Upper lobe of left lung (tissue), 6 donors: ENCODE results near the gene XRCC1. TPM values are rescaled to one million over a fixed set of nuclear protein-coding genes. Genes with fewer than 3 reads are reported as not detected.
"Not testable (repeated sequence)": the region's sequence is repeated elsewhere in the genome, so short reads cannot be mapped to it uniquely, and the experiment has no call there.

Source experiments
- ATAC-seq, 2 donors: fragments of 200-7000 bp; cut with Tn5 transposase; one replicate each; pipeline ENCODE4 v1.9.1; 2022; ENCODE audit warnings: mild to moderate bottlenecking in 2 of 2, moderate library complexity in 2 of 2; ENCODE audit not compliant: low FRiP score in 2 of 2
- DNase-seq, 2 donors: peaks; one replicate each; pipeline ENCODE4 v3.0.0-alpha.2; 2019 to 2020
- H3K27ac ChIP-seq, 4 donors: fragments of 200-600 bp; sonication (generic); one replicate each; pipeline ENCODE4 v1.5.1; 2016 to 2019
- H3K27me3 ChIP-seq, 4 donors: fragments of 200-600 bp; sonication (generic); one replicate each; pipeline ENCODE4 v1.5.1; 2017 to 2019
- H3K36me3 ChIP-seq, 4 donors: fragments of 200-600 bp; sonication (generic); one replicate each; pipeline ENCODE4 v1.5.1; 2016 to 2019
- H3K4me1 ChIP-seq, 4 donors: fragments of 200-600 bp; sonication (generic); one replicate each; pipeline ENCODE4 v1.5.1; 2018 to 2019
- H3K4me3 ChIP-seq, 4 donors: fragments of 200-600 bp; sonication (generic); one replicate each; pipeline ENCODE4 v1.5.1; 2017 to 2019; ENCODE audit warnings: mild to moderate bottlenecking in 2 of 4, moderate library complexity in 1 of 4
- H3K9me3 ChIP-seq, 4 donors: fragments of 200-600 bp; sonication (generic); one replicate each; pipeline ENCODE4 v1.5.1; 2018 to 2019
- CTCF ChIP-seq, 6 experiments: fragments of 450-650 bp in 4 of 6; fragments of 200-600 bp in 2 of 6; sonication (generic) in 2 of 6; IDR thresholded peaks; one replicate each; pipeline ENCODE4 v1.5.1; 2016 to 2019; ENCODE audit warnings: antibody characterized with exemption in 6 of 6
- EP300 ChIP-seq, 4 donors: sonication (generic); formaldehyde crosslinking; IDR thresholded peaks; one replicate each; pipeline ENCODE4 v1.5.1; 2017; ENCODE audit warnings: antibody characterized with exemption in 4 of 4, control low read depth in 2 of 4
- POLR2A ChIP-seq, 4 donors: fragments of 450-650 bp; IDR thresholded peaks; one replicate each; pipeline ENCODE4 v1.5.1; 2016 to 2017; ENCODE audit warnings: antibody characterized with exemption in 4 of 4, mild to moderate bottlenecking in 2 of 4
- POLR2AphosphoS5 ChIP-seq, 2 donors: sonication (generic); formaldehyde crosslinking; IDR thresholded peaks; one replicate each; pipeline ENCODE4 v1.5.1; 2017; ENCODE audit warnings: antibody characterized with exemption in 2 of 2
- WGBS, 2 donors: methylation state at CpG; one replicate each; pipeline ENCODE4 v1.1.5; 2017 to 2018; 5-methylcytosine and 5-hydroxymethylcytosine counted together
- total RNA-seq, 6 donors: library from RNA; depleted of rRNA in 4 of 6; stranded (reverse); fragments of >200 nt in 4 of 6; gene quantifications; one replicate each; pipeline versions ENCODE4 v1.1.0 to v1.2.1, GENCODE V29; 2016 to 2021
- donor health status: DM: no; HTN: no; CAD: no; lungs with moderate emphysema.
- donor health status: DM: no; HTN: yes; CAD: no; lungs with severe emphysema.

Gene XRCC1
- total RNA-seq, 6 donors from 2014 or later: 24.2 to 30.1 (median 26.4) TPM

GRCh38 chr19:43609872-43610271 lies 34.5 kb upstream of the XRCC1 start:
- Histone ChIP-seq H3K27me3 (no peaks in the 10 kb centered on the region), H3K36me3 (peaks cover 6 to 44% (median 25%) of the 10 kb centered on the region in 4 donors), H3K27ac (no peak overlapping the region), H3K4me3 (no peak overlapping the region), H3K9me3 (no peaks in the 10 kb centered on the region), H3K4me1 (no peaks in the 10 kb centered on the region)
- ATAC-seq (no peak), DNase-seq (no peak)
- WGBS, 2 donors: 79 to 86% methylated on average over 7 of the region's 7 CpGs
- TF ChIP-seq CTCF (IDR thresholded peaks at IDR 0.05) (no peak), POLR2AphosphoS5 (IDR thresholded peaks at IDR 0.05) (no peak), POLR2A (IDR thresholded peaks at IDR 0.05) (no peak)

- no peak overlapping the region for H3K27ac ChIP-seq
- no peak for TF ChIP-seq CTCF (IDR thresholded peaks at IDR 0.05)
- TF ChIP-seq POLR2AphosphoS5 (IDR thresholded peaks at IDR 0.05): no peak
- no peak for TF ChIP-seq POLR2A (IDR thresholded peaks at IDR 0.05)
- TF ChIP-seq EP300 (IDR thresholded peaks at IDR 0.05): no peak
- ATAC-seq: no peak
- no peaks in the 10 kb centered on the region for H3K9me3 ChIP-seq
- H3K27me3 ChIP-seq: no peaks in the 10 kb centered on the region
- 67 to 69% methylated on average over 24 to 26 of the region's 28 CpGs for WGBS, 2 donors
- no peak for DNase-seq
- no peaks in the 10 kb centered on the region for H3K4me1 ChIP-seq
- peaks cover 2 to 29% (median 18%) of the 10 kb centered on the region in 4 donors for H3K36me3 ChIP-seq
- H3K4me3 ChIP-seq: no peak overlapping the region
Measured at GRCh38 chr19:43607238-43608205, 32.2 kb upstream of the XRCC1 start.

GRCh38 chr19:43606569-43607229 lies 31.4 kb upstream of the XRCC1 start:
- Histone ChIP-seq H3K27ac (no peak overlapping the region), H3K27me3 (no peaks in the 10 kb centered on the region), H3K36me3 (peaks cover 2 to 26% (median 13%) of the 10 kb centered on the region in 4 donors), H3K4me1 (no peaks in the 10 kb centered on the region), H3K9me3 (no peaks in the 10 kb centered on the region), H3K4me3 (no peak overlapping the region)
- TF ChIP-seq EP300 (IDR thresholded peaks at IDR 0.05): no peak
- 87 to 93% methylated on average over 7 of the region's 7 CpGs for WGBS, 2 donors
- DNase-seq (no peak), ATAC-seq (no peak)

GRCh38 chr19:43605875-43606568 lies 30.7 kb upstream of the XRCC1 start:
- no peak for TF ChIP-seq POLR2A (IDR thresholded peaks at IDR 0.05)
- no peak for TF ChIP-seq POLR2AphosphoS5 (IDR thresholded peaks at IDR 0.05)
- TF ChIP-seq CTCF (IDR thresholded peaks at IDR 0.05): no peak
- no peak for TF ChIP-seq EP300 (IDR thresholded peaks at IDR 0.05)
- ATAC-seq: no peak
- no peak overlapping the region for H3K4me3 ChIP-seq
- no peaks in the 10 kb centered on the region for H3K27me3 ChIP-seq
- H3K36me3 ChIP-seq: peaks cover 0 to 26% (median 14%) of the 10 kb centered on the region in 4 donors
- 77 to 88% methylated on average over 7 of the region's 7 CpGs for WGBS, 2 donors
- H3K4me1 ChIP-seq: no peaks in the 10 kb centered on the region
- no peak overlapping the region for H3K27ac ChIP-seq
- H3K9me3 ChIP-seq: no peaks in the 10 kb centered on the region
- no peak for DNase-seq

- not testable (repeated sequence) for H3K4me3 ChIP-seq, DNase-seq, H3K27me3 ChIP-seq, H3K27ac ChIP-seq, H3K9me3 ChIP-seq, ATAC-seq
- WGBS, 2 donors: 91 to 96% methylated on average over 5 of the region's 5 CpGs
- peaks cover 14 to 22% (median 18%) of the 10 kb centered on the region in 4 donors for H3K4me1 ChIP-seq
- H3K36me3 ChIP-seq: peaks cover 5 to 34% (median 15%) of the 10 kb centered on the region in 4 donors
Measured at GRCh38 chr19:43600326-43600725, 25.0 kb upstream of the XRCC1 start.
